ENCODE data around the gene ZNF337.

DNA sequence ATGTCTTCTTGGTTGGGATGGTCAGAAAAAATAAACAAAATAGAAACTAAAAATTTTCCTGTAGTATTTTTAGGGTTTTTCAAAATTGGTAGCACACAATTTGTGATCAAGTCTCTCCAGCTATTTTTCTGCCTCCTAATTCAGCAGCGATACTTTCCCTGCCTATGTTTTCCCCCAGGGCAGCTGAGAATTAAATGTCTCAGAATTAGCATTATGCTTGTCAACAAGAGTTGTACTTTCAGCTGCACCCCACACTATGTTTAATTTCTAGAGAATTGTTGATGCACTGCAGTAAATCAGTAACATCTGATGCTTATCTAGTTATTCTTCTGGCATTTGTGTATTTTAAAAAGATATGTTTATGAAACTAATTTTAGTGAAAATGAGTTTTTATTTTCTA, 34.2 kb upstream of the ZNF337 start:
- TF ChIP-seq, protein P1, sequence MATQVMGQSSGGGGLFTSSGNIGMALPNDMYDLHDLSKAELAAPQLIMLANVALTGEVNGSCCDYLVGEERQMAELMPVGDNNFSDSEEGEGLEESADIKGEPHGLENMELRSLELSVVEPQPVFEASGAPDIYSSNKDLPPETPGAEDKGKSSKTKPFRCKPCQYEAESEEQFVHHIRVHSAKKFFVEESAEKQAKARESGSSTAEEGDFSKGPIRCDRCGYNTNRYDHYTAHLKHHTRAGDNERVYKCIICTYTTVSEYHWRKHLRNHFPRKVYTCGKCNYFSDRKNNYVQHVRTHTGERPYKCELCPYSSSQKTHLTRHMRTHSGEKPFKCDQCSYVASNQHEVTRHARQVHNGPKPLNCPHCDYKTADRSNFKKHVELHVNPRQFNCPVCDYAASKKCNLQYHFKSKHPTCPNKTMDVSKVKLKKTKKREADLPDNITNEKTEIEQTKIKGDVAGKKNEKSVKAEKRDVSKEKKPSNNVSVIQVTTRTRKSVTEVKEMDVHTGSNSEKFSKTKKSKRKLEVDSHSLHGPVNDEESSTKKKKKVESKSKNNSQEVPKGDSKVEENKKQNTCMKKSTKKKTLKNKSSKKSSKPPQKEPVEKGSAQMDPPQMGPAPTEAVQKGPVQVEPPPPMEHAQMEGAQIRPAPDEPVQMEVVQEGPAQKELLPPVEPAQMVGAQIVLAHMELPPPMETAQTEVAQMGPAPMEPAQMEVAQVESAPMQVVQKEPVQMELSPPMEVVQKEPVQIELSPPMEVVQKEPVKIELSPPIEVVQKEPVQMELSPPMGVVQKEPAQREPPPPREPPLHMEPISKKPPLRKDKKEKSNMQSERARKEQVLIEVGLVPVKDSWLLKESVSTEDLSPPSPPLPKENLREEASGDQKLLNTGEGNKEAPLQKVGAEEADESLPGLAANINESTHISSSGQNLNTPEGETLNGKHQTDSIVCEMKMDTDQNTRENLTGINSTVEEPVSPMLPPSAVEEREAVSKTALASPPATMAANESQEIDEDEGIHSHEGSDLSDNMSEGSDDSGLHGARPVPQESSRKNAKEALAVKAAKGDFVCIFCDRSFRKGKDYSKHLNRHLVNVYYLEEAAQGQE (IDR thresholded peaks at IDR 0.05; ENCODE audit: insufficient replicate concordance, low read depth): no peak
- TF ChIP-seq, protein P2, sequence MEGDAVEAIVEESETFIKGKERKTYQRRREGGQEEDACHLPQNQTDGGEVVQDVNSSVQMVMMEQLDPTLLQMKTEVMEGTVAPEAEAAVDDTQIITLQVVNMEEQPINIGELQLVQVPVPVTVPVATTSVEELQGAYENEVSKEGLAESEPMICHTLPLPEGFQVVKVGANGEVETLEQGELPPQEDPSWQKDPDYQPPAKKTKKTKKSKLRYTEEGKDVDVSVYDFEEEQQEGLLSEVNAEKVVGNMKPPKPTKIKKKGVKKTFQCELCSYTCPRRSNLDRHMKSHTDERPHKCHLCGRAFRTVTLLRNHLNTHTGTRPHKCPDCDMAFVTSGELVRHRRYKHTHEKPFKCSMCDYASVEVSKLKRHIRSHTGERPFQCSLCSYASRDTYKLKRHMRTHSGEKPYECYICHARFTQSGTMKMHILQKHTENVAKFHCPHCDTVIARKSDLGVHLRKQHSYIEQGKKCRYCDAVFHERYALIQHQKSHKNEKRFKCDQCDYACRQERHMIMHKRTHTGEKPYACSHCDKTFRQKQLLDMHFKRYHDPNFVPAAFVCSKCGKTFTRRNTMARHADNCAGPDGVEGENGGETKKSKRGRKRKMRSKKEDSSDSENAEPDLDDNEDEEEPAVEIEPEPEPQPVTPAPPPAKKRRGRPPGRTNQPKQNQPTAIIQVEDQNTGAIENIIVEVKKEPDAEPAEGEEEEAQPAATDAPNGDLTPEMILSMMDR (IDR thresholded peaks at IDR 0.05; ENCODE audit: insufficient read depth, low read length): no peak
- no peak for TF ChIP-seq POLR2AphosphoS5 (IDR thresholded peaks at IDR 0.05; ENCODE audit: low read depth)
